Measurements from ENCODE around the gene ZNF362. TPM values are rescaled to one million over a fixed set of nuclear protein-coding genes. Genes with fewer than 3 reads are reported as not detected.

The ZNF362 gene
- polyA plus RNA-seq, 1 of the 3 experiments (the other 2 are of a cell fraction): 17.1 TPM

DNA sequence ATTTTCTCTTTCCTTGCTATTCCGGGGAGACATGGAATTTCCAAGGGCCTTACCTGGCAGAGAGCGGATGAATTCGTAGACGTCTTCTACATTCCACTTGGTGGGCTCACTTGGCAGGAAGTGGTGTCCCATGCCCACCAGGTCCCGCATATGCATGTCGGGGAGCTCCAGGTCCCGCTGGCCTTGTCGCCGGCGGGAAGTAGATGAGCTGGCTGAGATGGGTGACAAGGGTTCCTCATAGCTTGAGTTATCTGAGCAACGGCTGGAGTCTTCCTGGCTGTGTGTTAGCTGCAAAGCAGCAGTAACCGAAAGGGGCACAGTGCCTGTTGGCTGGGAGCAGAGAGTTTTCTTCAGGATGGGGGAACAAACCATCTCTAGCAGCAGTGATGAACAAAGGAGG lies 72.5 kb downstream of the ZNF362 start:
- H3K4me1 ChIP-seq (ENCODE audit: control insufficient read depth in 1 of 2, insufficient read depth in 2 of 2, low read depth in 1 of 2, low read length in 1 of 2): peaks cover 14 to 30% of the 10 kb centered on the region in 2 experiments; a peak in 3 of 4 replicates
- H3K4me3 ChIP-seq (ENCODE audit: low read depth in 2 of 2, low read length in 1 of 2): no peak overlapping the region
- WGBS (ENCODE audit: low lambda C conversion rate): 96% methylated on average over 4 of the region's 12 CpGs
- DNase-seq: no peak
- TF ChIP-seq, protein P1, sequence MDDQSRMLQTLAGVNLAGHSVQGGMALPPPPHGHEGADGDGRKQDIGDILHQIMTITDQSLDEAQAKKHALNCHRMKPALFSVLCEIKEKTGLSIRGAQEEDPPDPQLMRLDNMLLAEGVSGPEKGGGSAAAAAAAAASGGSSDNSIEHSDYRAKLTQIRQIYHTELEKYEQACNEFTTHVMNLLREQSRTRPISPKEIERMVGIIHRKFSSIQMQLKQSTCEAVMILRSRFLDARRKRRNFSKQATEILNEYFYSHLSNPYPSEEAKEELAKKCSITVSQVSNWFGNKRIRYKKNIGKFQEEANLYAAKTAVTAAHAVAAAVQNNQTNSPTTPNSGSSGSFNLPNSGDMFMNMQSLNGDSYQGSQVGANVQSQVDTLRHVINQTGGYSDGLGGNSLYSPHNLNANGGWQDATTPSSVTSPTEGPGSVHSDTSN (IDR thresholded peaks at IDR 0.05): no peak
- no peak for TF ChIP-seq FOXM1 (IDR thresholded peaks at IDR 0.05; ENCODE audit: low read depth)
- TF ChIP-seq RAD21 (IDR thresholded peaks at IDR 0.05; ENCODE audit: low read length): no peak
- no peak for TF ChIP-seq YY1 (IDR thresholded peaks at IDR 0.05; ENCODE audit: low read depth)
- no peak for TF ChIP-seq NFIC (IDR thresholded peaks at IDR 0.05; ENCODE audit: borderline replicate concordance)
- TF ChIP-seq ELF1 (IDR thresholded peaks at IDR 0.05): no peak
- no peak for TF ChIP-seq CHD2 (IDR thresholded peaks at IDR 0.05; ENCODE audit: low read length, partially characterized antibody)
- no peak for TF ChIP-seq NRF1 (IDR thresholded peaks at IDR 0.05; ENCODE audit: low read depth, low read length)
- no peak for TF ChIP-seq FOXJ3 (CRISPR knock-in tag; IDR thresholded peaks at IDR 0.05)
- TF ChIP-seq GATA2 (CRISPR knock-in tag; IDR thresholded peaks at IDR 0.05): no peak
- no peak for TF ChIP-seq RFX5 (IDR thresholded peaks at IDR 0.05; ENCODE audit: low read length)
- no peak for TF ChIP-seq FOSL2 (IDR thresholded peaks at IDR 0.05; ENCODE audit: borderline replicate concordance, low read depth)
- TF ChIP-seq, protein P2, sequence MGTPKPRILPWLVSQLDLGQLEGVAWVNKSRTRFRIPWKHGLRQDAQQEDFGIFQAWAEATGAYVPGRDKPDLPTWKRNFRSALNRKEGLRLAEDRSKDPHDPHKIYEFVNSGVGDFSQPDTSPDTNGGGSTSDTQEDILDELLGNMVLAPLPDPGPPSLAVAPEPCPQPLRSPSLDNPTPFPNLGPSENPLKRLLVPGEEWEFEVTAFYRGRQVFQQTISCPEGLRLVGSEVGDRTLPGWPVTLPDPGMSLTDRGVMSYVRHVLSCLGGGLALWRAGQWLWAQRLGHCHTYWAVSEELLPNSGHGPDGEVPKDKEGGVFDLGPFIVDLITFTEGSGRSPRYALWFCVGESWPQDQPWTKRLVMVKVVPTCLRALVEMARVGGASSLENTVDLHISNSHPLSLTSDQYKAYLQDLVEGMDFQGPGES (IDR thresholded peaks at IDR 0.05; ENCODE audit: low read depth, low read length): no peak
- ChIA-PET POLR2A (no interaction called here), CTCF (interaction anchor here (0.9 to 1.0 kb wide), 2 partner anchors 12 to 33 kb away, joined by 3 to 4 read pairs; no protein-coding TSS in a partner anchor)
- H3K79me2 ChIP-seq (ENCODE audit: insufficient read depth): peaks cover 63% of the 10 kb centered on the region
- no peak overlapping the region for H2AFZ ChIP-seq (ENCODE audit: low read depth)
- H3K9ac ChIP-seq: no peak overlapping the region
- no peaks in the 10 kb centered on the region for H3K27me3 ChIP-seq (ENCODE audit: insufficient read depth)
- H3K27ac ChIP-seq (ENCODE audit: low read depth in 2 of 2, low read length in 1 of 2): peak overlapping the region in 1 of 2 experiments; percentile 53; a peak in 2 of 4 replicates
- H3K9me2 ChIP-seq: no peaks in the 10 kb centered on the region
- H4K20me1 ChIP-seq (ENCODE audit: insufficient read depth): peaks cover 93% of the 10 kb centered on the region
- H3K9me3 ChIP-seq: no peaks in the 10 kb centered on the region
- no peak overlapping the region for H3K4me2 ChIP-seq
- peaks cover 41% of the 10 kb centered on the region for H3F3A ChIP-seq (replicated peaks; ENCODE audit: insufficient read depth)
- peaks cover 91 to 97% of the 10 kb centered on the region in 2 experiments for H3K36me3 ChIP-seq (replicated peaks in 1 of 2; ENCODE audit: control insufficient read depth in 1 of 2, insufficient read depth in 2 of 2, low read length in 1 of 2)

DNA sequence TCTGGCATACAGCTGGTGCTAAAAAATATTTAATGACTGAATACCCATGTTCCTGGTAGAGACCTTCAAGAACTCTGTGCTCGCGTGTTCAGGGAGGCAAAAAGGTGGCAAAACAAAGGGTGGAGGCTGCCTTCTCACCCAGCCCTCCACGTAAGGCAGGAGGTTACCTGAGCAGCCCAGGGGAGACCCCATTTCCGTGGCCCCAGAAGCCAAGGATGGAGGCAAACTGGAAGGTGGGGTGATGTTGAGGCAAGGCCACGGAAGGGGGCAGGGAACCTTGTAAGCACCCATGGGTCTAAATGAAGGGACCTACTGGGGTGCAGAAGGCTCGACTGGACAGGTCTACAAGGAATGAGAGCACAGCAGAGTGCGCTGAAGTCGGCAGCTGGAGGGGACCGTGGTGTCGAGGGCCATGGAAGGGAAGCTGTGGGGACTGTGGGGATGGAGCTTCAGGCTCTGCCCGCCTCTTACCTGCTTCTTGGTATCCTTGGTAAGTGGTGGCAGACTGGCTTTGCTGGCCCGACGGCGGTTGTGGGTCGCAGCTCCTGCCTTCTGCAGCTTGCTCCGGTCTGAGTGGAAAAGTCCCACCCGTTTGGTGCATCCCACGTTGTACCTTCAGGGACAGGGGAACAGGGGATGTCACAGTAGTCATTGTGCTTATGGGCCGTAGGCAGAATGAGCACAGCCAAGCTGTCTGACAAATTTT lies 73.5 kb downstream of the ZNF362 start:
- CTCF ChIA-PET: interaction anchor here (1.5 kb wide), 1 partner anchor 141 kb away, joined by 4 read pairs; no protein-coding TSS in a partner anchor
- POLR2A ChIA-PET: no interaction called here
- Histone ChIP-seq H4K20me1 (ENCODE audit: insufficient read depth) (peaks cover 93% of the 10 kb centered on the region), H3K9ac (no peak overlapping the region), H3K27ac (ENCODE audit: low read depth in 2 of 2, low read length in 1 of 2) (peak overlapping the region in 1 of 2 experiments; percentile 53; a peak in 1 of 4 replicates), H3F3A (replicated peaks; ENCODE audit: insufficient read depth) (peaks cover 37% of the 10 kb centered on the region), H3K36me3 (replicated peaks in 1 of 2; ENCODE audit: control insufficient read depth in 1 of 2, insufficient read depth in 2 of 2, low read length in 1 of 2) (peaks cover 91 to 97% of the 10 kb centered on the region in 2 experiments), H3K4me3 (ENCODE audit: low read depth in 2 of 2, low read length in 1 of 2) (no peak overlapping the region), H3K4me1 (ENCODE audit: control insufficient read depth in 1 of 2, insufficient read depth in 2 of 2, low read depth in 1 of 2, low read length in 1 of 2) (peaks cover 14 to 30% of the 10 kb centered on the region in 2 experiments; a peak in 3 of 4 replicates), H3K27me3 (ENCODE audit: insufficient read depth) (no peaks in the 10 kb centered on the region), H2AFZ (ENCODE audit: low read depth) (no peak overlapping the region), H3K4me2 (no peak overlapping the region), H3K79me2 (ENCODE audit: insufficient read depth) (peaks cover 72% of the 10 kb centered on the region), H3K9me2 (no peaks in the 10 kb centered on the region), H3K9me3 (no peaks in the 10 kb centered on the region)
- WGBS (ENCODE audit: low lambda C conversion rate): 96% methylated on average over 13 of the region's 19 CpGs
- no peak for DNase-seq
- TF ChIP-seq FOSL2 (IDR thresholded peaks at IDR 0.05; ENCODE audit: borderline replicate concordance, low read depth) (no peak), ELF1 (IDR thresholded peaks at IDR 0.05) (no peak), RCOR1 (IDR thresholded peaks at IDR 0.05; ENCODE audit: low read length) (no peak)

Measured in SK-N-SH (cell line).